Measurements from ENCODE around the gene CHIT1. TPM values are rescaled to one million over a fixed set of nuclear protein-coding genes. Genes with fewer than 3 reads are reported as not detected.
A peak's percentile ranks its signal among the peaks of the same experiment; 100 is the strongest.

Gene CHIT1
- total and polyA plus RNA-seq, 2 of the 8 experiments (the other 6 are each of a cell fraction or from before 2014, with no cell fraction given), result not detected

- Histone ChIP-seq H3K36me3 (ENCODE audit: control insufficient read depth in 2 of 4, insufficient read depth in 4 of 4, low read length in 3 of 4) (no peaks in the 10 kb centered on the region), H4K20me1 (replicated peaks in 1 of 2; ENCODE audit: control insufficient read depth in 1 of 2, insufficient read depth in 2 of 2, low read length in 2 of 2) (no peaks in the 10 kb centered on the region), H3K9ac (replicated peaks in 1 of 4; ENCODE audit: extremely low read depth in 1 of 4, low read depth in 3 of 4, low read length in 3 of 4) (no peak overlapping the region), H2BK15ac (ENCODE audit: low read length) (0 out of 2 replicates have a peak overlapping the region, but pooled peaks have one; percentile 25), H3K79me2 (ENCODE audit: control insufficient read depth in 1 of 2, insufficient read depth in 2 of 2, low read length in 2 of 2) (no peaks in the 10 kb centered on the region), H3K56ac (replicated peaks; ENCODE audit: insufficient read length, low read depth, low read length) (no peak overlapping the region), H3K23me2 (ENCODE audit: low read depth, low read length) (no peaks in the 10 kb centered on the region), H3K27me3 (replicated peaks in 1 of 4; ENCODE audit: control insufficient read depth in 3 of 4, extremely low read depth in 1 of 4, insufficient read depth in 3 of 4, low read length in 3 of 4) (no peaks in the 10 kb centered on the region), H2AFZ (ENCODE audit: low read length) (no peak overlapping the region), H3K4me2 (ENCODE audit: insufficient read depth in 1 of 2, low read depth in 2 of 2, low read length in 2 of 2) (no peak overlapping the region), H2BK120ac (replicated peaks; ENCODE audit: low read depth, low read length) (no peak overlapping the region), H2BK12ac (ENCODE audit: low read depth, low read length) (no peak overlapping the region), H2AK5ac (ENCODE audit: low read depth, low read length) (no peak overlapping the region), H3K27ac (ENCODE audit: low read depth, low read length) (no peak overlapping the region), H3K23ac (ENCODE audit: insufficient read length) (no peak overlapping the region), H3K4me1 (replicated peaks in 1 of 4; ENCODE audit: control insufficient read depth in 3 of 4, insufficient read depth in 4 of 4, low read length in 3 of 4) (peaks cover 0 to 7% (median under 1%) of the 10 kb centered on the region in 4 experiments; a peak in 3 of 7 replicates), H2BK5ac (ENCODE audit: low read depth, low read length) (no peak overlapping the region), H3K79me1 (ENCODE audit: low read depth, low read length) (no peaks in the 10 kb centered on the region), H3K4ac (replicated peaks; ENCODE audit: insufficient read length, low read depth, low read length) (no peak overlapping the region), H3K18ac (ENCODE audit: extremely low read depth, low read length) (no peak overlapping the region), H2BK20ac (ENCODE audit: low read length) (no peak overlapping the region), H3K9me3 (ENCODE audit: insufficient read depth in 2 of 2, low read depth in 1 of 2, low read length in 1 of 2) (no peaks in the 10 kb centered on the region), H4K8ac (ENCODE audit: extremely low read depth, insufficient read depth, low read length) (no peak overlapping the region; the same call in 1 of the 2 replicates), H4K91ac (replicated peaks; ENCODE audit: insufficient read length, low read length) (no peak overlapping the region), H3K4me3 (ENCODE audit: extremely low read depth in 1 of 4, insufficient read depth in 2 of 4, low read depth in 3 of 4, low read length in 4 of 4) (no peak overlapping the region), H4K5ac (ENCODE audit: insufficient read length, low read depth, low read length) (no peak overlapping the region), H3K14ac (ENCODE audit: insufficient read length) (no peak overlapping the region)
- DNase-seq (ENCODE audit: low read depth in 1 of 2, low spot score in 2 of 2) (peak; percentile 68 to 92), FAIRE-seq (peak; percentile 60)
- 63% methylated on average over 8 of the region's 8 CpGs; no CpG with 5 or more reads in 1 of the 2 experiments for WGBS, 2 experiments (ENCODE audit: extremely low coverage in 1 of 2, insufficient coverage in 1 of 2, insufficient read length in 1 of 2, insufficient replicate concordance in 2 of 2, low coverage in 1 of 2, low lambda C conversion rate in 2 of 2, missing lambda C conversion rate in 1 of 2)
- CTCF ChIA-PET (ENCODE audit: partially characterized antibody), result interaction anchor here (0.6 to 16.8 kb wide), 46 partner anchors 9 to 474 kb away, joined by 3 to 511 read pairs (median 6); partner anchors contain the start of genes ADORA1, CHI3L1 and MYOG
- POLR2A ChIA-PET (ENCODE audit: partially characterized antibody), result interaction anchor here (1.1 to 1.6 kb wide), 3 partner anchors 54 to 133 kb away, joined by 3 to 6 read pairs (median 3); no protein-coding TSS in a partner anchor
- TF ChIP-seq SIN3A (conservative IDR thresholded peaks at IDR 0.05 in 1 of 2, IDR thresholded peaks at IDR 0.05 in 1 of 2; ENCODE audit: low read depth in 1 of 2, low read length in 2 of 2) (0 out of 4 replicates have a peak, but pooled peaks of 1 of the 2 experiments have one; percentile 7), GABPA (IDR thresholded peaks at IDR 0.05; ENCODE audit: borderline replicate concordance, insufficient read depth, low read length) (peak; percentile 38; the same call in 1 of the 2 replicates), JUN (IDR thresholded peaks at IDR 0.05; ENCODE audit: low read depth, low read length) (no peak), CHD2 (IDR thresholded peaks at IDR 0.05; ENCODE audit: low read length) (no peak), TAF7 (optimal IDR thresholded peaks at IDR 0.05; ENCODE audit: borderline replicate concordance, low read depth, low read length) (no peak), BACH1 (IDR thresholded peaks at IDR 0.05; ENCODE audit: low read length) (no peak), KDM1A (IDR thresholded peaks at IDR 0.05; ENCODE audit: borderline replicate concordance, low read length) (no peak), RFX5 (IDR thresholded peaks at IDR 0.05; ENCODE audit: borderline replicate concordance, low read depth, low read length) (no peak), SIX5 (IDR thresholded peaks at IDR 0.05; ENCODE audit: low read depth, low read length) (no peak), KDM5A (IDR thresholded peaks at IDR 0.05; ENCODE audit: low read length) (no peak), RNF2 (IDR thresholded peaks at IDR 0.05; ENCODE audit: borderline replicate concordance, low read depth, low read length, missing control alignments, poor library complexity, severe bottlenecking) (no peak)
These were observed 57.1 kb downstream of the CHIT1 start for GRCh38 chr1:203172184-203173010.

Measured in H1 (cell line).